HG03045 (cell line): Measurements from ENCODE around the gene PLD1.
"Not testable (repeated sequence)": the region's sequence is repeated elsewhere in the genome, so short reads cannot be mapped to it uniquely, and the experiment has no call there.

ENCODE experiments used
- ATAC-seq: cut with Tn5 transposase; IDR thresholded peaks from one replicate; pipeline ENCODE4 v1.9.1; 2021; ENCODE audit warnings: mild to moderate bottlenecking, moderate library complexity; ENCODE audit not compliant: unreplicated experiment

Gene PLD1

DNA sequence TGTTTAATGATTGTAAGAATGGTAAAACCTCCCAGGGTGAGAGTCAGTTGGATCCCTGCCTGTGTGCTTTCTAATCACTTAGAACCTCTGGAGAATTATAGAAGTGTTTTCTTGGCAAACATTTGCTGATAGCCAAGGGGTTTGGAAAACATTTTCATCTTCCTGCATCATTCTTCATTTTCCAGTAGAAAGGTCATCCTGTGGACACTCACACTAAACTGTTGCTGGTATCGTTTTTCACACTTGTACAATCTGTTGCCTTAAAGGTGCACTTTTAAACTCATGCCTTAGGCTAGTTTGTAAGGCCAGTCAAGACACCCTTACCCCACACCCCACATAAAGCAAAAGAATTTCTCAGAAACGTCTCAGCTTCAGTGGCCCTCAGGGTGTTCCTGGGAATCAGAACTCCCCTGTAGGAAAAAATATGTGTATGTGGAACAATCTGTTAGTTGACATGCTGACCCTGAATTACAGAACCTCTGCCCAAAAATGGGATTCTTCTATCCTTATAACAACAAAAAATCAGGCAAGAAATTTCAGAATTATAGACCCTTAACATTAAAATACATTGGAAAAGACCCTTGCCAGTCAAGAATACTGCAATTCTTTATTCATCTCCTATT, 5.8 kb upstream of the PLD1 start:
- no peak for ATAC-seq

DNA sequence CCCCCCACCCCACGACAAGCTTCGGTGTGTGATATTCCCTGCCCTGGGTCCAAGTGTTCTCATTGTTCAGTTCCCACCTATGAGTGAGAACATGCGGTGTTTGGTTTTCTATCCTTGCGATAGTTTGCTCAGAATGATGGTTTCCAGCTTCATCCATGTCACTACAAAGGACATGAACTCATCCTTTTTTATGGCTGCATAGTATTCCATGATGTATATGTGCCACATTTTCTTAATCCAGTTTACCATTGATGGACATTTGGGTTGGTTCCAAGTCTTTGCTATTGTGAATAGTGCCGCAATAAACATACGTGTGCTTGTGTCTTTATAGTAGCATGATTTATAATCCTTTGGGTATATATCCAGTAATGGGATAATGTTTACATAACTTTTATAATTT, 4.4 kb upstream of the PLD1 start:
- ATAC-seq, result not testable (repeated sequence)

GRCh38 chr3:171813897-171814460, 3.7 kb upstream of the PLD1 start:
- no peak for ATAC-seq

- ATAC-seq, result no peak
Observed at GRCh38 chr3:171813278-171813896, 3.1 kb upstream of the PLD1 start.

DNA sequence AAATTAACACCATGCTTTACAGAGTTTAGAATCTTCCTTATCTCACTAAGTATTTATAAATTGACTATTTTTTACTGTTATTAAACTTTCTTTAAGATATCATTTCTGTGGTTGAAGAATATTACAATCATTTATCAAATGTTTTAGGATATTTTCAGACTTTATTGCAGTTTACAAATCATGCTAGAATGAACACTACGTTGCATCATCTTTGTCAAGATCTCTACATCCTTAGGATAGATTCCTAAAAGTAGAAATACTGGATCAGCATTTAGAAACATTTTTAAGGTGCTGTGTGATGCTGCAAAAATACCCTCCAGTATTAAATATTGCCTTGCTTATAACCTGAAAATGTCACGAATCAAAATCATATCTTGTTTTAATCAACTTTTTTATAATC, 2.5 kb upstream of the PLD1 start:
- no peak for ATAC-seq

- no peak for ATAC-seq
Observed at GRCh38 chr3:171811913-171812335, 1.6 kb upstream of the PLD1 start.

- no peak for ATAC-seq
Observed at GRCh38 chr3:171811295-171811912, 1.1 kb upstream of the PLD1 start.

- ATAC-seq, result no peak
Observed at GRCh38 chr3:171810629-171811294, 479 bp upstream of the PLD1 start.

DNA sequence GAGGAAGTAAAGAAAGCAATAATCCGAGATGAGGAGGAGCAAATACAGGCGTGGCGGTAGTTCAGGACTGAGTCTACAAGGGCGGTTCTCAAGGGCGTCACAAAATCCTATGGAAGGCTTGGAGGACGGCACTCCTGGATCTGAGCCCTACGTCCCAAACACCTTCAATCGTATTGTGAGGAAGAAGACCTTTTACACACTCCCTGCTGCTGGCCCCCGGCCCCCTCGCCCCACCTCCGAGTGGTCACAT, 747 bp downstream of the PLD1 start:
- peak; percentile 34 for ATAC-seq

GRCh38 chr3:171807806-171808205, 2.5 kb downstream of the PLD1 start:
- no peak for ATAC-seq

GRCh38 chr3:171807129-171807675, 3.1 kb downstream of the PLD1 start:
- no peak for ATAC-seq

DNA sequence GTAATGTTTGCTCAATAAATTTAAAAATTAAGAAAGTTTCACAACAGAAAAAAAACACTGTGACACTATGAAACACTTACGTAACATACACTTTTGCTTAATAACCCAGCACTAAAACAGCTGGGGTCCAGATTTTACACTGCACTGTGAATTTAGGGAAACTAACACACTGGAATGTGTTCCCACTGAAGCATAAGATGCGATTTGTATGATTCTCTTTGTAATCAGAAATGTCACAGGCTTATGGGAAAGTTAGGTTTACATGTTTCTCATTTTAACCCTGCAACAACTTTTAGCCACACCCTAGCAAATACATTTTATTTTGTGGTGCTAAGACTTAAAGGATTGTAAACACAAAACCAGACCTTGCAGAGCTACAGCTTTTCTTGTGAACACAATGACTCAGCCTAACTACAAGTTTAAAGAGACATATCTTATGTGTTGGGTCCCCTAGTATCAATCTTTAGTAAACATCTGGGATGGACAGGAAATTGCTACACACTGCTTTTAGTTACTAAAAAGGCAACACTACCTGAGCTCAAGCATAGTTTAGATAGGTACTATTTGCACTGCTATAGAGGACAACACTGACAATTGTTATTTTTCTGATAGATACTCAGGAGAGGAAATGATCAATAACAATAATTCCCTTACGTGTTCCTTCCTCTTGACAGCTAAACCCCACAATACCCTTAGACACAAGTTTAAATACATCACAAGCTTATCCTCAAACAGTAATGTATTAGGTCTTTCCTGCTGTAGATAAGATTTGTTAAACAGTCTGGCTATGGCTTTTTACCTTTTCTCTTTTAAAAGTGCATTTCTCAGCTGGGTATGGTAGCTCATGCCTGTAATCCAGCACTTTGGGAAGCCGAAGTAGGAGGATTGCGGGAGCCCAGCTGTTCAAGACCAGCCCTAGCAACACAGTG, 3.8 kb downstream of the PLD1 start:
- ATAC-seq, result no peak

GRCh38 chr3:171805687-171806086, 4.6 kb downstream of the PLD1 start:
- no peak for ATAC-seq

- ATAC-seq, result no peak
Observed at GRCh38 chr3:171804618-171805389, 5.5 kb downstream of the PLD1 start.

- ATAC-seq, result no peak
Observed at GRCh38 chr3:171803044-171803443, 7.2 kb downstream of the PLD1 start.

GRCh38 chr3:171802590-171802956, 7.7 kb downstream of the PLD1 start:
- ATAC-seq, result no peak

DNA sequence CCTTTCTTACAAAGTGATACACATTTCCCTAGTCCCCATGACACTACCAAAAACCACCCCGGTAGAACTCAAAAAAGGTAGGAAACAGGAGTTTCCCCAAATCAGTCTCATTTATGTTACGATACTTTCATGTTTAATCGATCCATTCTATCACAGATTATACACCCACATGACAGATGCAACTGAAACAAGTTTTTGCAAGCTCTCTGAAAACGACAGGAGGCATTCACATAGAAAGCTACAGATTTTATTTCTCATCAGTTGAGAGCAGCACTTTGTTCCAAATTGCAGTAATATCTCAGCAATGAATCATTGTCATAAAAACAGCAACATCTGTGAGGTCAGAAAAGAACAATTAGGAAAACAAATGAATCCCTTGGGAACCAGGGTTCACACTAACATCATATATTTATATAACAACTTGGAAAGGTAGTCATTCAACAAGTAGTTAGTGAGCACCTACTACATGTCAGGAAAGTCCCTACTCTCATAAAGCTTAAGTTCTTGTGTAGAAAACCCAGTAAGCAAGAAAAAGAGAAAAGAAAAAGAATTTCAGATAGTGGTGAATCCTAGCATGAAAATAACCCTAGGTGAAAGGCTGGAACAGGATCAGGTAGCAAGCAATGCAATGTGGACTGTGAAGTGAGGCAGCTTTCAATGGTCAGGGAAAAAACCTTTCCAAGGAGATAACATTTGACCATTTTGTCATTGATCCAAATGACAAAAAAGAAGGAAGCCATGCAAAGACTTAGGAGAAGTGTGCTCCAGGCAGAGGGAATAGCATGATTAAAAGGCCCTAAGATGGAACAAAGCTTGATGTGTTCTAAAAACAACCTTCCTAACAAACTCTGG, 8.3 kb downstream of the PLD1 start:
- no peak for ATAC-seq

DNA sequence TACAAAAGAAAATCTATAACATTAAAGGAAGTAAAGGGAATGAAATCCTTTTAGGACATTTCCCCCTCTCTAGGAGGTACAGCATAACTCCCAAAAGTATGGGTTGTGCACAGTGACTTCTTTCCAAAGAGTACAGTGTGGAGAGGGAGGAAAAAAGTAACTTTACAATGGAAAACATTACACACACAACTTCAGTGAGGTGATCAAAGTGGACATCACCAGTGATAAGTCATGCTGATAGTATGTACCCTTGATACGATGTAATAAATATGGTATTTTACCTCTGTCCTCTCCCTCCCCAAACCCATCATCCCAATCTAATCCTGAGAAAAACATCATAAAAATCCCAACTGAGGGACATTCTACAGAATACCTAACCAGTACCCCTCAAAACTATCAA, 10.8 kb downstream of the PLD1 start:
- ATAC-seq, result no peak

DNA sequence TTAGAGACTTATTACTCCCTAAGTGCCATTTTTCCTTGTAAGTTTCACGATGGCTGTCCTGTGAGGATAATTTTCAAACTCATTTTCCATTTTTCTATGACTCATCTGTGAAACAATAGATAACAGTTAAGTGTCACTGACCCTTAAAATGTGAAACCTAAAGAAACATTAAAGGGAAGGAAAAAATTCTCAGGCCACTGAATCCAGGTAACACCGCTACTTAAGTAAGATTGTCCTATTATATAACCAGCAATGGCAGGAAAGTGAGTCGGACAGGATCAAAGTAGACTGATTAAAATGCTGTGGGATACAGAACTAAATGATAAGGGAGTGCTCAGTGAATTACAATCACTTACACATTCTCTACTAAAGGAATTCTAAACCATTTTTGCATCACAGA, 12.4 kb downstream of the PLD1 start:
- no peak for ATAC-seq
